ENCODE measurements around the gene SPX. TPM values are rescaled to one million over a fixed set of nuclear protein-coding genes. Genes with fewer than 3 reads are reported as not detected.

Gene SPX
- total and polyA plus RNA-seq, 2 of the 8 experiments (the other 6 are each of a cell fraction or from before 2014, with no cell fraction given) = 1.2 to 1.3 TPM

GRCh38 chr12:21539797-21540196 lies 13.7 kb downstream of the SPX start:
- H2BK20ac ChIP-seq (ENCODE audit: low read length) = no peak overlapping the region
- no peaks in the 10 kb centered on the region; the same call in 1 of the 2 replicates for H3K23me2 ChIP-seq (ENCODE audit: low read depth, low read length)
- ChIA-PET POLR2A (ENCODE audit: partially characterized antibody) (no interaction called here), CTCF (ENCODE audit: partially characterized antibody) (interaction anchor here (1.1 kb wide), 1 partner anchor 28 kb away, joined by 3 read pairs; no protein-coding TSS in a partner anchor)
- H3K56ac ChIP-seq (replicated peaks; ENCODE audit: insufficient read length, low read depth, low read length) = no peak overlapping the region
- H3K27me3 ChIP-seq (replicated peaks in 1 of 4; ENCODE audit: control insufficient read depth in 3 of 4, extremely low read depth in 1 of 4, insufficient read depth in 3 of 4, low read length in 3 of 4) = no peaks in the 10 kb centered on the region
- H3K9me3 ChIP-seq (ENCODE audit: insufficient read depth in 2 of 2, low read depth in 1 of 2, low read length in 1 of 2) = no peaks in the 10 kb centered on the region
- H3K14ac ChIP-seq (ENCODE audit: insufficient read length) = no peak overlapping the region
- no peak overlapping the region for H2BK12ac ChIP-seq (ENCODE audit: low read depth, low read length)
- no peak overlapping the region for H2BK15ac ChIP-seq (ENCODE audit: low read length)
- no peak overlapping the region for H2AFZ ChIP-seq (ENCODE audit: low read length)
- H3K9ac ChIP-seq (replicated peaks in 1 of 4; ENCODE audit: extremely low read depth in 1 of 4, low read depth in 3 of 4, low read length in 3 of 4) = no peak overlapping the region
- FAIRE-seq (no peak), DNase-seq (ENCODE audit: low read depth in 1 of 2, low spot score in 2 of 2) (no peak)
- H3K27ac ChIP-seq (ENCODE audit: low read depth, low read length) = no peak overlapping the region
- no peak overlapping the region for H4K5ac ChIP-seq (ENCODE audit: insufficient read length, low read depth, low read length)
- no peak overlapping the region for H2BK5ac ChIP-seq (ENCODE audit: low read depth, low read length)
- TF ChIP-seq HDAC2 (IDR thresholded peaks at IDR 0.05; ENCODE audit: borderline replicate concordance in 1 of 2, low read depth in 2 of 2, low read length in 2 of 2) (no peak), USF2 (IDR thresholded peaks at IDR 0.05; ENCODE audit: low read length) (no peak), SP2 (IDR thresholded peaks at IDR 0.05; ENCODE audit: low read length) (no peak), SUZ12 (IDR thresholded peaks at IDR 0.05; ENCODE audit: low read length) (no peak), PHF8 (conservative IDR thresholded peaks at IDR 0.05; ENCODE audit: low read depth, low read length) (no peak), ASH2L (IDR thresholded peaks at IDR 0.05; ENCODE audit: low read length) (no peak), BCL11A (IDR thresholded peaks at IDR 0.05; ENCODE audit: low read depth in 2 of 2, low read length in 2 of 2) (no peak), NANOG (IDR thresholded peaks at IDR 0.05; ENCODE audit: insufficient read depth, low read depth, low read length, poor library complexity, severe bottlenecking) (no peak), TCF12 (IDR thresholded peaks at IDR 0.05; ENCODE audit: low read depth, low read length) (no peak), FOSL1 (IDR thresholded peaks at IDR 0.05; ENCODE audit: insufficient read depth, low read depth, low read length) (no peak), POLR2AphosphoS5 (IDR thresholded peaks at IDR 0.05; ENCODE audit: low read depth, low read length) (no peak), SIN3A (conservative IDR thresholded peaks at IDR 0.05 in 1 of 2, IDR thresholded peaks at IDR 0.05 in 1 of 2; ENCODE audit: low read depth in 1 of 2, low read length in 2 of 2) (no peak)
- H2BK120ac ChIP-seq (replicated peaks; ENCODE audit: low read depth, low read length) = no peak overlapping the region
- H4K8ac ChIP-seq (ENCODE audit: extremely low read depth, insufficient read depth, low read length) = no peak overlapping the region
- no peak overlapping the region for H3K4me3 ChIP-seq (ENCODE audit: extremely low read depth in 1 of 4, insufficient read depth in 2 of 4, low read depth in 3 of 4, low read length in 4 of 4)
- H4K20me1 ChIP-seq (replicated peaks in 1 of 2; ENCODE audit: control insufficient read depth in 1 of 2, insufficient read depth in 2 of 2, low read length in 2 of 2) = no peaks in the 10 kb centered on the region
- no peaks in the 10 kb centered on the region for H3K4me1 ChIP-seq (replicated peaks in 1 of 4; ENCODE audit: control insufficient read depth in 3 of 4, insufficient read depth in 4 of 4, low read length in 3 of 4)
- no peak overlapping the region for H3K23ac ChIP-seq (ENCODE audit: insufficient read length)
- H3K4me2 ChIP-seq (ENCODE audit: insufficient read depth in 1 of 2, low read depth in 2 of 2, low read length in 2 of 2) = no peak overlapping the region
- H3K79me1 ChIP-seq (ENCODE audit: low read depth, low read length) = no peaks in the 10 kb centered on the region; the same call in 1 of the 2 replicates
- no peak overlapping the region for H2AK5ac ChIP-seq (ENCODE audit: low read depth, low read length)
- no peak overlapping the region for H4K91ac ChIP-seq (replicated peaks; ENCODE audit: insufficient read length, low read length)
- no peaks in the 10 kb centered on the region for H3K36me3 ChIP-seq (ENCODE audit: control insufficient read depth in 2 of 4, insufficient read depth in 4 of 4, low read length in 3 of 4)
- H3K79me2 ChIP-seq (ENCODE audit: control insufficient read depth in 1 of 2, insufficient read depth in 2 of 2, low read length in 2 of 2) = no peaks in the 10 kb centered on the region
- H3K18ac ChIP-seq (ENCODE audit: extremely low read depth, low read length) = no peak overlapping the region
- H3K4ac ChIP-seq (replicated peaks; ENCODE audit: insufficient read length, low read depth, low read length) = no peak overlapping the region

All from H1 (cell line).